ENCODE results near the gene NEK10. TPM values are rescaled to one million over a fixed set of nuclear protein-coding genes. Genes with fewer than 3 reads are reported as not detected.

NEK10 gene
- total RNA-seq, 4 donors from 2014 or later, result 1.6 to 2.6 (median 2.0) TPM

DNA sequence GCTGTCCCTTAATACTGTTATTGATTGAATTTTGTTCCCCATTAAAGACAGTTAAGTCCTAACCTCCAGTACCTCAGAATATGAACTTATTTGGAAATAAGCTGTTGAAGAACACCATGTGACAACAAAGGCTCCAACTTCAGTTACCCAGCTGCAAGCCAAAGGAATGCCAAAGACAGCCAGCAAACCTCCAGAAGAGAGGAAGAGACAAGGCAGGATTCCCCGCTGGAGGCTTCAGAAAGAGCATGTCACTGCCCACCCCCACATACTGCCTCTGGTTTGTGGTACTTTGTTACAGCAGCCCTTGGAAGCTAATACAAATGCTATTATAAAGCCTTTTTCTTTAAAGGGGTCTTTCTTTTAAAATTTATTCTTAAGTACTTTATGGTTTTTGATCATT lies 18.4 kb upstream of the NEK10 start:
- 95 to 100% methylated on average over 1 of the region's 1 CpG for WGBS, 2 donors
- no peak for TF ChIP-seq POLR2A (IDR thresholded peaks at IDR 0.05)
- TF ChIP-seq, protein P1, sequence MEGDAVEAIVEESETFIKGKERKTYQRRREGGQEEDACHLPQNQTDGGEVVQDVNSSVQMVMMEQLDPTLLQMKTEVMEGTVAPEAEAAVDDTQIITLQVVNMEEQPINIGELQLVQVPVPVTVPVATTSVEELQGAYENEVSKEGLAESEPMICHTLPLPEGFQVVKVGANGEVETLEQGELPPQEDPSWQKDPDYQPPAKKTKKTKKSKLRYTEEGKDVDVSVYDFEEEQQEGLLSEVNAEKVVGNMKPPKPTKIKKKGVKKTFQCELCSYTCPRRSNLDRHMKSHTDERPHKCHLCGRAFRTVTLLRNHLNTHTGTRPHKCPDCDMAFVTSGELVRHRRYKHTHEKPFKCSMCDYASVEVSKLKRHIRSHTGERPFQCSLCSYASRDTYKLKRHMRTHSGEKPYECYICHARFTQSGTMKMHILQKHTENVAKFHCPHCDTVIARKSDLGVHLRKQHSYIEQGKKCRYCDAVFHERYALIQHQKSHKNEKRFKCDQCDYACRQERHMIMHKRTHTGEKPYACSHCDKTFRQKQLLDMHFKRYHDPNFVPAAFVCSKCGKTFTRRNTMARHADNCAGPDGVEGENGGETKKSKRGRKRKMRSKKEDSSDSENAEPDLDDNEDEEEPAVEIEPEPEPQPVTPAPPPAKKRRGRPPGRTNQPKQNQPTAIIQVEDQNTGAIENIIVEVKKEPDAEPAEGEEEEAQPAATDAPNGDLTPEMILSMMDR (IDR thresholded peaks at IDR 0.05), result no peak
- no peak for DNase-seq
- Histone ChIP-seq H3K4me1 (no peaks in the 10 kb centered on the region), H3K27me3 (no peaks in the 10 kb centered on the region), H3K4me3 (replicated peaks in 1 of 3) (no peak overlapping the region), H3K9me3 (no peaks in the 10 kb centered on the region), H3K36me3 (peaks cover 0 to 5% of the 10 kb centered on the region in 2 donors), H3K27ac (no peak overlapping the region)
- intact Hi-C loops (cut with DNase I), result no loop called here

DNA sequence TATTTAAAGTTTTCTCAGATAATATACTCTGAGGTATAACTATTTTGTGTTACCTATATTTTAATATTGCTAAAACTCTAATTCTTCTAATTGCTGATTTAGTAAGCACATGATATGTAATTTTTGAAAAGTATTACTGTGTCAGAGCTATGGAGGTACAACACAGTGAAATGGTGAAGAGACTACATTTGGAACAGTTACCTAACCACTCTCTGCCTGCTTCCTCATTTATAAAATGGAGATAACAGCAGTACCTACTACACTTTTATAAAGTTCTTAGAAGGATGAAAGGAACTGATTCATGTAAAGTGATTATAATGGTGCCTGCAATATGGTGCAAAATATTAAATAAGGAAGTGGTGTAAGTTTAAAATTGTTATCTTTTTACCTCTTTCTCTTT lies 16.3 kb upstream of the NEK10 start:
- Histone ChIP-seq H3K27ac (no peak overlapping the region), H3K4me3 (replicated peaks in 1 of 3) (no peak overlapping the region), H3K9me3 (no peaks in the 10 kb centered on the region), H3K27me3 (no peaks in the 10 kb centered on the region), H3K36me3 (peaks cover 0 to 8% of the 10 kb centered on the region in 2 donors), H3K4me1 (no peaks in the 10 kb centered on the region)
- intact Hi-C loops (cut with DNase I), result no loop called here
- DNase-seq, result no peak
- TF ChIP-seq, protein P1 (IDR thresholded peaks at IDR 0.05), result no peak
- no peak for TF ChIP-seq POLR2A (IDR thresholded peaks at IDR 0.05)

DNA sequence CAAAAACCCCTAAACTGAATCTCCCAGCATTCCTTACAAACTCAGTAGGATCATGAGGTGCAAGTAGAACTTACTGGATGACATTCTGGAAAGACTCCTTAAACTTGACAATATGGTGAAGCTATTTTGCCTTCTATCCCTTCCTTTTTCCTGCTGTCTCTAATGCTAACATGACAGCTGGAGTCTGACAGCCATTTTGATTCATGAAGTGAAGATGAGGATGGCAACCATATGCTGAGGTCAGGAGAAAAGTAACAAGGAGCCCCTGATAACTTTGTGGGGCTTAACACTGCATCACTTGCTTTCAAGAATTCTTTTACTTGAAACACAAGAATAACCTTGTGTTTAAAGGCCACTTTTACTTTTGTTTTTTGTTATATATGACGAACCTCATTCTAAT lies 15.0 kb upstream of the NEK10 start:
- no peak for DNase-seq
- no peaks in the 10 kb centered on the region for H3K27me3 ChIP-seq
- no peak overlapping the region for H3K4me3 ChIP-seq (replicated peaks in 1 of 3)
- H3K36me3 ChIP-seq, result peaks cover 0 to 8% of the 10 kb centered on the region in 2 donors
- WGBS, 2 donors, result 96 to 100% methylated on average over 1 of the region's 1 CpG
- no peaks in the 10 kb centered on the region for H3K9me3 ChIP-seq
- H3K4me1 ChIP-seq, result no peaks in the 10 kb centered on the region
- TF ChIP-seq, protein P1 (IDR thresholded peaks at IDR 0.05), result no peak
- TF ChIP-seq POLR2A (IDR thresholded peaks at IDR 0.05), result no peak
- no peak overlapping the region for H3K27ac ChIP-seq
- intact Hi-C loops (cut with DNase I), result no loop called here

DNA sequence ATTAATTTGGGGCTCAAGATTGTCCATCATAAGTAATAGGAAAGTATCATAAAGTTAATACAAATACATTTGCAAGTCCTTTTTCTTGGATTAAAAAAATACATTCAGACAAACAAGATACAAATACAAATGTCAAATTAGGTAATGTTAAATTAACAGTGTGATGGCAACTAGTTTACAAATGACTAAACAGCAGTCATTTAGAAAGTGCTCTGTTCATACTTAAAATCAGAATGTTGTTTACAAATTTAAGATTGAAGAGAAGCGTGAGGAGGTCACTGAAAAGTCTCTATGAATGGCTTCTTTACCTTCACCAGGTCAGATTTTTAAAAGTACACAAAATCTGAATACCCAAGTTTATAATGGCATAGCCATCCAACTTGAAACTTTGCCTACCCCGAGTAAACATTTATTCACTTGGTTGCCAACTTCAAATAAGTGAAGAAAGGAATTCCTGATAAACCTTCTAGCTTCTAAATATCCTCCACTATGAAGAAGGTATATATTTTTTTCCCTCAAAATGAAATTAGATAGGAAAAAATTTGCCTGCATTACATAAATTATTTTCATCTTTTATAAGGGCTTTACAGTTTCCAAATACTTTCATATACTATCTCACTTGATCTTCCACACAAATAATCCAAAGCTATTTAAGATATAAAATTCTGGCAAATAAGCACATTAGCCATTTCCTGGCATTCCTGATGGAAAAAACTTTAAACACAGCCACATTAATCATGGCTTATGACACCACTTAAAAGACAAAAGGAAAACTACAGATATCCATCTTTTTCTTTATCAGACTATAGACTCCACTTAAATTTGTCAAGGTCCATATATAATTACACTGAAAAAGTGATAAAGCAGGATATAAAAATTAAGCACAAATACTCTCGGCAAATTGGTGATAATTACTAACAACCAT lies 11.5 kb upstream of the NEK10 start:
- TF ChIP-seq, protein P1 (IDR thresholded peaks at IDR 0.05), result no peak
- no peak for TF ChIP-seq POLR2A (IDR thresholded peaks at IDR 0.05)
- Histone ChIP-seq H3K27me3 (no peaks in the 10 kb centered on the region), H3K36me3 (peaks cover 0 to 8% of the 10 kb centered on the region in 2 donors), H3K4me1 (no peaks in the 10 kb centered on the region), H3K27ac (no peak overlapping the region), H3K9me3 (no peaks in the 10 kb centered on the region), H3K4me3 (replicated peaks in 1 of 3) (no peak overlapping the region)
- intact Hi-C loops (cut with DNase I), result no loop called here
- no peak for DNase-seq
- WGBS, 2 donors, result 90 to 92% methylated on average over 3 of the region's 3 CpGs

DNA sequence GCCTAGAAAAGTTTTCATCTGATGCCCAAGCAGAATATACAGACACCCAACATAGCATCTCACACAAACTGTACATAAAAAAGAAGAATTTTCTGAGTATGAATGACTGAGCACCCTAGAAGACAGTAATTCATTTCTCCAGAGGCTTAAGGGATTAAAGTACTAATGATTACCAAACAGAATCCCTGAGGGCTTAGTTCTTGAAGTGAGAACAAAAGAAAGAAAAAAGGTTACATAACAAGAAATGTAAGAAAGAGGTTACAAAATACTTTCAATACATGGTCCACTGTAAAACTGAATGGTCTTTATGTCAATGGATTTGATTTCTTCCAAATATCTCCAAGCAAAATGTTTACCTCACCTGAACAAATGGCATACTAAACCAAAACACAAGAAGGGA lies 9.1 kb upstream of the NEK10 start:
- intact Hi-C loops (cut with DNase I), result no loop called here
- H3K27me3 ChIP-seq, result no peaks in the 10 kb centered on the region
- no peak for TF ChIP-seq POLR2A (IDR thresholded peaks at IDR 0.05)
- H3K4me1 ChIP-seq, result no peaks in the 10 kb centered on the region
- no peak for DNase-seq
- H3K27ac ChIP-seq, result no peak overlapping the region
- H3K4me3 ChIP-seq (replicated peaks in 1 of 3), result no peak overlapping the region
- H3K9me3 ChIP-seq, result no peaks in the 10 kb centered on the region
- H3K36me3 ChIP-seq, result peaks cover 0 to 4% of the 10 kb centered on the region in 2 donors

Data from thyroid gland (tissue), 4 donors.